ENCODE measurements around the gene CIB2.

Gene CIB2

DNA sequence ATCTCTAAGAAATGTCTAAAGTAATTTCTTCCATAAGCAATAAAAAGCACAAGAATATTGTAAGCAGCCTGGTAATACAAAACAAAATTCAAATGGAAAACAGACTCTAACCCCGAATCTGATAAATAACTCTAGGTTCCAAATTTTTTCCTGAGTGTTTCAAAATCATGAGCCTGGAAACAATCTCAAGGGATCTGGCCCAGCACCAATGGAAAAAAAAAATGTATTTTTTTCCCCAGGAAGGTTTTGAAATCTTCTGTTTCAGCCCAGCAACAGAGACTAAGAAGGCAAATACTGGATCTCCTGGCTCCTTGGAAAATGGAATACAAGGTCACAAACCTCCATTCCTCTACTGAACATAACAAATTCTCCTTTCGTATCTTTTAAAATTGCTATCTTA, 66.7 kb downstream of the CIB2 start:
- no peak for DNase-seq

DNA sequence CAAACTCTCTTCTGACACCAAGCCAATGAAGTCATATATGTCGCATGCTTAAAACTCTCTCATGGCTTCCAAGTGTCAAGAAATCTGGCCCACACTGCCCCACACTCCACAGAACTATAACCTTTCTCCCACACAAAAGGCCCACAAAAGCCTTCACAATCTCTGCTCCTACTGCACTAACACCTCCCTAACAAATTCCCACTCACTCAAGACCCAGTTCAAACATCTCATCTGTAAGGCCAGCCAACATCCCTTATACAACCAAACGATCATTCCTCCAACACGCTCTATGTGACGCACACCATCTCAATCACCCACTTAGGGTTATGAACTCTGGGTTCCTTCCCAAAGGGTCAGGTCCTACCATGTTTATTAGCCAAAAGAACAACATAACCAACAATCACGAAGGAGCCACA, 67.3 kb downstream of the CIB2 start:
- no peak for DNase-seq

DNA sequence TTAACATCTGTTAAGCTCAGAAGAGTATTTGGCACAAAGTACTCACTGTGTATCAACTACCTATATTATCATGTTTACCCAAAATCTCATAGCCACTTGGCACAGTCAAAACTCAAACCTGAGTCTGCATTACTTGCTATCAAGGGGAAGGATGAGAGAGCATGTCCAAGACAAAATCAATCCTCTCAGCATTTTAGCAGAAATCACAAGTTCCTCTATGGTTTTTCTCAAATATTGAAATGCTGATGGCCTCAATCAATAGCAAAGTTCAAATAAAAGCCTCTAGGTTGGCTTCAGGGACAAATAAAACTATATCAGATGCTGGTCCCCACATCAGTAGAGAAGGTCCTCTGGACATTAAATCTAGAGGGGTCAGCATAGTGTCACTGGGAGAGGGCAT, 68.0 kb downstream of the CIB2 start:
- no peak for DNase-seq

DNA sequence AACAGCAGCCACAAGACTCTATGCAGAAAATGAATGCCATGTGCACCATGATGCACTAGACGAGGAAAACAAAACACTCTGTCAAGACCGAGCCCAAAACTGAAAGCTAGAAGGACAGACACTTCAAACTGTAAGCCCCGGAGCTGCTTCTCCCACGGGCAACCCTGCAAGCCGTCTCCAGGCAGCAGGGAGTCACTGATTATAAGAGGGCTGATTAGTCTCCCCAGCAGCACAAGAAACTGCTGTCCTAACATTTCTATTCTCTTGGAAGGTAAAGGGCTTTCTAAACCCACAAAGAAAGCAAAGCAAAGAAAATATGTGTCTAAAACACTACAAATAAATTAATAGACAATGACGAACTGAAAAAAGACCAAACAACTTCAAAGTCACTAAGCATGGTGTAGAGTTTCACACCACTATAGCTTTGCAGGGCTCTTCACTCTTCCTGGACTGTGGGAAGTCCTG, 69.2 kb downstream of the CIB2 start:
- no peak for DNase-seq

DNA sequence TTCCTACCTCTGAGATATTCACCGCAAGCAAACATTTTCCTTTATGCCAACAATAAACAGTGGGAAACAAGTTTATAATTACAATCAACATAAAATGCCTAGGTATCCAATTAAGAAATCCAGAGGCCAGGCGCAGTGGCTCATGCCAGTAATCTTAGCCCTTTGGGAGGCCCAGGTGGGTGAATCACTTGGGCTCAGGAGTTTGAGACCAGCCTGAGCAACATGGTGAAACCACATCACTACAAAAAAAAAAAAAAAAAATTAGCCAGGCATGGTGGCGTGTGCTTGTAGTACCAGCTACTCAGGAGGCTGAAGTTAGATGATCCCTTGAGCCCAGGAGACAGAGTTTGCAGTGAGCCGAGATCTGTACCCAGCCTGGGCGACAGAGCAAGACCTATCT, 71.0 kb downstream of the CIB2 start:
- DNase-seq: no peak

DNA sequence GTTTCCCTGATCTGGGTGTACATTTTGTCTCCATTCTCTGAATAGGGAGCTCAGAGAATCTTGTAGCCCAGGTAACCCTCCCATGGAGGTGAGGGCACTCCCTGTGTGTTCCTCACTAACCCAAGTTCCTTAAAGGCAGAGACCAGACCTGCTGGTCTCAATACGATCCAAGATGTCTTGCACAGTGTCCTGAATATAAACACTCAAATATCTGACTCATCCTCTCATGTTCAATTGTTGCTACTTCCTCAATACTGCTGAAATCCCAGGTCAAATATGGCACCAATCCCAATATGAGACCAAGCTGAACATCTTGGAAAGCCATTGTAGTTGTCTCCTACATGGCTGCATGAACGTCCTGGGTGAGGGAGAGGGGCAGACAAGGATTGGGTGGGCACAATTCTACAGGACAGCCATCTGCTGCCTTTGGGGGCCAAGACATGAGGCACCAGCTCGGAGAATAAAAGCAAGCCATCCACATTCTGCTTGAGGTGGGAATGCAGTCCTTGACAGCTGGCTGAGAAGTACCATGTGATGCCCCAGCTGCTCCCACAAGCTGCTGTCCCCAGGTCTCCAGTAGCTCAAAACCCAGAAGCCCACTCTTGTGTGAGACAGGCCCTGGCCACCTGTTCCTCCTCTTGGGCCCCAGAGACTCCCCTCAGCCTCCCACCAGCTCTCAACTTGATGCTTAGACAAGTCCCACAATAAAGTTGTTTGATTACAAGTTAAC, 72.0 kb downstream of the CIB2 start:
- DNase-seq: no peak

DNA sequence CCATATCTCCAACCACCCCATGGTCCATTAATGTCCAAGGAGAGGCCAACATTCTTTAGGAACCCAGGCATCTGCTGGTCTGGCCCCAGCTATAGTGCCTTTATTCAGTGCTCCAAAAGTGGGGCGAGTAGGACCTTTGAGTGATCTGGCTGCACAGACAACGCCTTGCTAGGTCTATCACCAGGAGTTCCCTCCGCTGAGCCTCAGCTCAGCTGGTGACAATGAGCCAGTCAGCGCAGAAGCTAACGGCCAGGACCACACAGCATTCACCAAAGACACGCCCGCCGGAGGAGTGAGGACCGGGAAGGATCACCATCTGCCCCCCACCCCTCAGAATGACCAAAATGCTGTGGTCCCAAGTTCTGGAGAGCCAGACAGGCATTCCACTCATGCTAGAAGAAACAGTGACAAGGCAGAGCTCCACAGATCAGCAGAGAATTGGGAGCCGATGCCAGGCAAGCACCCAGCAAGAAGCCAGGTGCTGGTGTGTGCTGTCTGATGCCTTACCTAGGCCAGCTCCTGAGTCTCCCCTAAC, 72.8 kb downstream of the CIB2 start:
- no peak for DNase-seq

DNA sequence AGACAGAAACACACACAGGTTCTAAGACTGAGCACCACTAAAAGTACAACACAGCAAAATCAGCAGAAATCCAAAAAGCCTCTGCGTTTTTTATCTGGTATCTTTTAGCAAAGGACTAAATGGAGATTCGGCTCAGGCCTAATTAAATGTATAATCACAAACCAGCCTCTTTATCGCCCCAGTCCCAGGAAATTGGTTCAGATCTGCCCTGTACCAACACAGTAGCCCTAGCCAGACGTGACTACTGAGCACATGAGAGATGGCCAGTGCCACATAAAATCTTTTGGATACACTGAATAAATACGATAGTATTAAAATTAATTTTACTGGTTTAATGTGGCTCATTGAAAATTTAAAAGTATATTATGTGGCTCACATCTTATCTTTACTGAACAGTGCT, 73.4 kb downstream of the CIB2 start:
- no peak for DNase-seq

DNA sequence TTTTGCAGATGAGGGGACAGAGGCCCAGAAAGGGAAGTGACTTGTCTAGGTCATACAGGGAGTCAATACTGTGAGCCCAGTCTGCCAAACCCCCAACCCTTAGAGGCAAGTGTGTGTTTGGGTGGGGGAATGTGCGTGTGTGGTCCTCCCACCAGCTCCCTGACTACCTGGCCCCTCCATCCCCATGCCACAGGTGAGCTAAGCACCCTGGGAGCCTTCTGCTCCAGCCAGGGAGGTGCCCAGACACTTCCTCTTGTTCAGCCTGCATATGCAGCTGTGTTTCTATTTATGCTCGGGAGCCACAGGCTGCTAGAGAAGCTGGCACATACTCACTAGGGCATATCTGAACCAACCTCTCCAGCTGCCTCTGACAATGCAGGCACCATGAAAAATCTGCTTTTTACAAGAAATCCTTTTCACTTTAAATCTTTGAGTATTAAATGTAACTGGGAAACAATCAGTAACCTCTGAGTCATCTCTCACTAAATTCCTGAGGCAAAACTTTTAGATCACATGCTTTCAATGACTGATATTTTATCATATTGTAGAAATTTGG, 74.5 kb downstream of the CIB2 start:
- DNase-seq: no peak

DNA sequence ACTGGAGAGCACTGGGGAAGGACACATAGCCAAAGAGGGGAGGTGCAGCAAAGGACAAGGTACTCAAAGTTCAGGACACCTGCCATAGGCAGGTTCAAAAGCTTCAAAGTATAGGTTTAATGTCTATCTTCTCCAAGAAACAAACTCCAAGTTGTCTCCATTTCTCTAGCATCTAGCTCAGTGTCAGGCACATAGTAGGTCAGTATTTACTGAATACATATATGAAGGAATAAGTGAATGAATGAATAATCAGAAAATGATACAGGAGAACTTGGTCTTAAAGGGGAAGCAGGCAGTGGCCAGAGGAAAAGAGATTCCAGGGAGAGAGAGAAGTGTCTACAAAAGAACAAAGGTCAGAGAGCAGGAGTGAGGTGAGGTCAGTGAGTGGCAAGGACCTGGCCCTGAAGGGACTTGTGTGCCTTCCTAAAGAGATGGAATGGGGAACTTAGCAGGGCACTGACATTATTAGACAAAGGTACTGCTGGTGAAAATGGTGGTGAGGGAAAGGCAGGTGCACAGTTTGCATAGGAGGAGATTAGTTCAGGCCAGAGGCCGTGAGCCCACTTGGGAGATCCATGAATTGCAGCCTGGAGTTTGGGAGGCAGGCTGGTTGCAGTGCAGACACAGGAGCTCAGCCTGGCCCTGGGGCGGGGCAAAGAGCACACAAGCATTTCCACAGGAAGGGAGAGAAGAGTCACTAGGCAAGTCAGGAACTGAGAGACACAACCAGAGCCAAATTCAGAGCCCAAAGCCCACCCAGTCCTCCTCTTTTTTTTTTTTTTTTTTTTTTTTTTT, 75.1 kb downstream of the CIB2 start:
- no peak for DNase-seq

DNA sequence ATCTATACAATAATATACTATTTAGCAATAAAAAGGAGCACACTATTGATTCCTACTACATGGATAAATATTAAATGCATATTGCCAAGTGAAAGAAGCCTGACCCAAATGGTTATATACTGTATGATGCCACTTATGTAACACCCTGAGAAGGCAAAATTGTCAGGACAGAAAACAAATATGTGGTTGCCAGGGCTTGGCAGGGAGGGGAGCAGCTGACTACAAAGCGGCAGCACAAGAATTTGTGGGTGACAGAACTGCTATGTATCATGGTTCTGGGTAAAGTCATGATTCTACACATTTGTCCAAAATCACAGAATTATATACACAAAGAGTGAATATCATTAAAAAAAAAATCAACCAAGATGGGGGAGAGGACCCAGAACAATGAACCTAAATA, 76.3 kb downstream of the CIB2 start:
- no peak for DNase-seq
